HepG2 (cell line): Measurements from ENCODE around the gene METAP1. TPM values are rescaled to one million over a fixed set of nuclear protein-coding genes. Genes with fewer than 3 reads are reported as not detected.

Experiments
- ATF7 ChIP-seq, 2 experiments: fragments of 450-650 bp in 1 of 2; sonication (generic) in 1 of 2; formaldehyde crosslinking in 1 of 2; IDR thresholded peaks; 2 replicates each; pipeline versions ENCODE4 v1.4.0 to v1.6.1; 2016 to 2020; ENCODE audit warnings: antibody characterized with exemption in 1 of 2, mild to moderate bottlenecking in 1 of 2, missing genetic modification reagents in 1 of 2
- MAFG ChIP-seq: sonication (generic); formaldehyde crosslinking; IDR thresholded peaks from 2 replicates; pipeline ENCODE4 v1.5.1; 2020; ENCODE audit warnings: mild to moderate bottlenecking, missing genetic modification reagents
- MTA3 ChIP-seq: sonication (generic); formaldehyde crosslinking; IDR thresholded peaks from 2 replicates; pipeline ENCODE4 v1.4.0; 2020; ENCODE audit warnings: missing genetic modification reagents
- PAF1 ChIP-seq: IDR thresholded peaks from 2 replicates; pipeline ENCODE4 v1.6.1; 2016; ENCODE audit warnings: missing genetic modification reagents, missing compliant biosample characterization
- SALL2 ChIP-seq: sonication (generic); formaldehyde crosslinking; IDR thresholded peaks from 2 replicates; pipeline ENCODE4 v1.8.1; 2023; ENCODE audit warnings: mild to moderate bottlenecking, missing genetic modification reagents, inconsistent platforms
- SRSF9 ChIP-seq: fragments of 200-400 bp; formaldehyde crosslinking; IDR thresholded peaks from 2 replicates; pipeline ENCODE4 v1.6.1; 2018; ENCODE audit warnings: borderline replicate concordance, mild to moderate bottlenecking, low read depth, low read length; ENCODE audit not compliant: insufficient read depth, poor library complexity, severe bottlenecking
- ZBTB1 ChIP-seq: sonication (generic); formaldehyde crosslinking; IDR thresholded peaks from 2 replicates; pipeline ENCODE4 v1.4.0; 2020; ENCODE audit warnings: missing genetic modification reagents, borderline replicate concordance
- ZKSCAN5 ChIP-seq: sonication (generic); formaldehyde crosslinking; IDR thresholded peaks from 2 replicates; pipeline ENCODE4 v1.5.1; 2020; ENCODE audit warnings: mild to moderate bottlenecking, missing genetic modification reagents
- ZNF326 ChIP-seq: sonication (generic); formaldehyde crosslinking; IDR thresholded peaks from 2 replicates; pipeline ENCODE4 v1.4.0; 2020; ENCODE audit warnings: missing genetic modification reagents, borderline replicate concordance
- ZNF441 ChIP-seq: sonication (generic); formaldehyde crosslinking; IDR thresholded peaks from 2 replicates; pipeline ENCODE4 v1.7.0; 2021; ENCODE audit warnings: missing genetic modification reagents, borderline replicate concordance
- ZNF644 ChIP-seq: IDR thresholded peaks from 2 replicates; pipeline ENCODE4 v1.6.1; 2016; ENCODE audit warnings: low read depth
- ZNF788 ChIP-seq: sonication (generic); formaldehyde crosslinking; IDR thresholded peaks from 2 replicates; pipeline ENCODE4 v1.5.0; 2020; ENCODE audit warnings: mild to moderate bottlenecking, missing genetic modification reagents, borderline replicate concordance
- polyA plus RNA-seq, 8 experiments: library from polyadenylated mRNA; depleted of rRNA in 3 of 8; stranded (reverse) in 7 of 8; unstranded in 1 of 8; fragments of >200 nt; fragmentation: Illumina TruSeq in 4 of 8; extraction: Trizol in 4 of 8; gene quantifications; 2 replicates each; pipeline versions ENCODE4 v1.2.1 to v1.2.3, GENCODE V29; 2011 to 2016; ENCODE audit warnings: low read depth in 4 of 8, missing spikeins in 1 of 8, mixed read lengths in 1 of 8; ENCODE audit not compliant: insufficient read depth in 1 of 8
- total RNA-seq, 5 experiments: library from RNA; depleted of rRNA; stranded (reverse); fragments of >200 nt; fragmentation: Illumina TruSeq; extraction: Trizol; gene quantifications; 2 replicates each; pipeline ENCODE4 v1.2.3, GENCODE V29; 2016; ENCODE audit warnings: low read depth in 1 of 5
- TF ChIP-seq, protein P1 (sequence below): IDR thresholded peaks from 2 replicates; pipeline ENCODE4 v1.6.1; 2012; ENCODE audit warnings: low read depth, low read length, improper control_type of control experiment
- TF ChIP-seq, protein P2 (sequence below): sonication (generic); formaldehyde crosslinking; IDR thresholded peaks from 2 replicates; pipeline ENCODE4 v1.5.0; 2020; ENCODE audit warnings: missing genetic modification reagents, mild to moderate bottlenecking, borderline replicate concordance
- TF ChIP-seq, protein P3 (sequence below): sonication (generic); formaldehyde crosslinking; IDR thresholded peaks from 2 replicates; pipeline ENCODE4 v1.5.0; 2020; ENCODE audit warnings: missing genetic modification reagents
- TF ChIP-seq, protein P4 (sequence below): sonication (generic); formaldehyde crosslinking; IDR thresholded peaks from 2 replicates; pipeline ENCODE4 v1.8.0; 2022; ENCODE audit warnings: missing genetic modification reagents, mild to moderate bottlenecking, moderate library complexity, borderline replicate concordance
- TF ChIP-seq, protein P5 (sequence below): sonication (generic); formaldehyde crosslinking; IDR thresholded peaks from 2 replicates; pipeline ENCODE4 v1.4.0; 2020; ENCODE audit warnings: mild to moderate bottlenecking, missing genetic modification reagents
- TF ChIP-seq, protein P6 (sequence below): IDR thresholded peaks from 2 replicates; pipeline ENCODE4 v1.6.1; 2018; ENCODE audit warnings: missing genetic modification reagents, mild to moderate bottlenecking, missing compliant biosample characterization

METAP1 gene
- total and polyA plus RNA-seq, 2 of the 13 experiments (the other 11 are each of a cell fraction or from before 2014, with no cell fraction given): 44.9 to 53.5 TPM

DNA sequence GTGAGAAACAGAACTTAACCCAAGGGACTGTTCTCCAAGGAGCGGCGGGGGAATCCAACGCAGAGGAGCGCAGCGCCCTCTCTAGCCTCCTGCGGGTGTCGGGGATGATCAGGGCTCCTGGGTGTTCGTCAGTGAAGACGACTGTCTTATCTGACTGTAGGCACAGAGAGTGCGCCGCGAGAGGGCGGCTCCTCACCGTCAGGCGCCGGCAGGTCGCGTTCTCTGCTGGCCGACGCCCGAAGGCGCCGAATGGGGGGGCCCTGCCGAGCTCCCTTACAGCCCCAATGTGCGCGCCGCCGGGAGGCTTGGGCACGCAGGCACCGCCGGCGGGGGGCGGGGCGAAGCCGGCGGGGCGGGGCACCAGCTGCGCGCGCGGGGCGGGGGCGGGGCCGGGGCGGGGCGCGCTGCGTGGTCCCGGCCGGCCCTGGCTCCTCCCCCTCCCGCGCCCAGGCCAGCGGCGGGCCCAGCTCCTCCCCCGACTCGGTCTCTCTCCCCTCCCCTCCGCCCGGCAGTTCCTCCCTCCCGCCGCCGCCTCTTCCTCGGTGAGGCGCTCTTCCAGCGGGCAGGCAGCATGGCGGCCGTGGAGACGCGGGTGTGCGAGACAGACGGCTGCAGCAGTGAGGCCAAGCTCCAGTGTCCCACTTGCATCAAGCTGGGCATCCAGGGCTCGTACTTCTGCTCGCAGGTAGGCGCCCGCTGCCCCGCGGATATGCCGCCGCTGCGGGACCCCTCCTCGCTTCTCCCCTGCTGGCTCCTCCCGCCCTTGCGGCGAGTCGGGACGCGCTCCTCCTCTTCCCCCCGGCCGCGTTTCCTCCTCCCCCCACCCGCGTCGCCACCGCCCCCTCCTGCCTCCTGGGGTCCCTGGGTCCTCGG lies at the start of gene METAP1 (continued):
- TF ChIP-seq, protein P1, sequence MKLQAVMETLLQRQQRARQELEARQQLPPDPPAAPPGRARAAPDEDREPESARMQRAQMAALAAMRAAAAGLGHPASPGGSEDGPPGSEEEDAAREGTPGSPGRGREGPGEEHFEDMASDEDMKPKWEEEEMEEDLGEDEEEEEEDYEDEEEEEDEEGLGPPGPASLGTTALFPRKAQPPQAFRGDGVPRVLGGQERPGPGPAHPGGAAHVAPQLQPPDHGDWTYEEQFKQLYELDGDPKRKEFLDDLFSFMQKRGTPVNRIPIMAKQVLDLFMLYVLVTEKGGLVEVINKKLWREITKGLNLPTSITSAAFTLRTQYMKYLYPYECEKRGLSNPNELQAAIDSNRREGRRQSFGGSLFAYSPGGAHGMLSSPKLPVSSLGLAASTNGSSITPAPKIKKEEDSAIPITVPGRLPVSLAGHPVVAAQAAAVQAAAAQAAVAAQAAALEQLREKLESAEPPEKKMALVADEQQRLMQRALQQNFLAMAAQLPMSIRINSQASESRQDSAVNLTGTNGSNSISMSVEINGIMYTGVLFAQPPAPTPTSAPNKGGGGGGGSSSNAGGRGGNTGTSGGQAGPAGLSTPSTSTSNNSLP: no peak; the same call in 1 of the 2 replicates
- no peak for TF ChIP-seq ZKSCAN5 (CRISPR knock-in tag)
- TF ChIP-seq ATF7 (IDR thresholded peaks at IDR 0.05): no peak
- no peak for TF ChIP-seq ATF7 (CRISPR knock-in tag; IDR thresholded peaks at IDR 0.05)
- TF ChIP-seq, protein P2, sequence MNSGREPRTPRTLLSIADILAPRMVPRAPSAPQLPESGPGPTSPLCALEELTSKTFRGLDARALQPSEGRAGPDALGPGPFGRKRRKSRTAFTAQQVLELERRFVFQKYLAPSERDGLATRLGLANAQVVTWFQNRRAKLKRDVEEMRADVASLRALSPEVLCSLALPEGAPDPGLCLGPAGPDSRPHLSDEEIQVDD: no peak
- TF ChIP-seq, protein P3, sequence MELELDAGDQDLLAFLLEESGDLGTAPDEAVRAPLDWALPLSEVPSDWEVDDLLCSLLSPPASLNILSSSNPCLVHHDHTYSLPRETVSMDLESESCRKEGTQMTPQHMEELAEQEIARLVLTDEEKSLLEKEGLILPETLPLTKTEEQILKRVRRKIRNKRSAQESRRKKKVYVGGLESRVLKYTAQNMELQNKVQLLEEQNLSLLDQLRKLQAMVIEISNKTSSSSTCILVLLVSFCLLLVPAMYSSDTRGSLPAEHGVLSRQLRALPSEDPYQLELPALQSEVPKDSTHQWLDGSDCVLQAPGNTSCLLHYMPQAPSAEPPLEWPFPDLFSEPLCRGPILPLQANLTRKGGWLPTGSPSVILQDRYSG (CRISPR knock-in tag): no peak
- TF ChIP-seq, protein P4, sequence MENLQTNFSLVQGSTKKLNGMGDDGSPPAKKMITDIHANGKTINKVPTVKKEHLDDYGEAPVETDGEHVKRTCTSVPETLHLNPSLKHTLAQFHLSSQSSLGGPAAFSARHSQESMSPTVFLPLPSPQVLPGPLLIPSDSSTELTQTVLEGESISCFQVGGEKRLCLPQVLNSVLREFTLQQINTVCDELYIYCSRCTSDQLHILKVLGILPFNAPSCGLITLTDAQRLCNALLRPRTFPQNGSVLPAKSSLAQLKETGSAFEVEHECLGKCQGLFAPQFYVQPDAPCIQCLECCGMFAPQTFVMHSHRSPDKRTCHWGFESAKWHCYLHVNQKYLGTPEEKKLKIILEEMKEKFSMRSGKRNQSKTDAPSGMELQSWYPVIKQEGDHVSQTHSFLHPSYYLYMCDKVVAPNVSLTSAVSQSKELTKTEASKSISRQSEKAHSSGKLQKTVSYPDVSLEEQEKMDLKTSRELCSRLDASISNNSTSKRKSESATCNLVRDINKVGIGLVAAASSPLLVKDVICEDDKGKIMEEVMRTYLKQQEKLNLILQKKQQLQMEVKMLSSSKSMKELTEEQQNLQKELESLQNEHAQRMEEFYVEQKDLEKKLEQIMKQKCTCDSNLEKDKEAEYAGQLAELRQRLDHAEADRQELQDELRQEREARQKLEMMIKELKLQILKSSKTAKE (CRISPR knock-in tag): peak; percentile 19; the same call in 1 of the 2 replicates
- TF ChIP-seq MTA3 (CRISPR knock-in tag): no peak
- no peak for TF ChIP-seq MAFG (CRISPR knock-in tag)
- TF ChIP-seq SALL2 (CRISPR knock-in tag): 0 out of 2 replicates have a peak, but pooled peaks have one; percentile 19
- TF ChIP-seq ZBTB1 (CRISPR knock-in tag): no peak
- TF ChIP-seq, protein P5, sequence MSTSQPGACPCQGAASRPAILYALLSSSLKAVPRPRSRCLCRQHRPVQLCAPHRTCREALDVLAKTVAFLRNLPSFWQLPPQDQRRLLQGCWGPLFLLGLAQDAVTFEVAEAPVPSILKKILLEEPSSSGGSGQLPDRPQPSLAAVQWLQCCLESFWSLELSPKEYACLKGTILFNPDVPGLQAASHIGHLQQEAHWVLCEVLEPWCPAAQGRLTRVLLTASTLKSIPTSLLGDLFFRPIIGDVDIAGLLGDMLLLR (CRISPR knock-in tag): 0 out of 2 replicates have a peak, but pooled peaks have one; percentile 53
- TF ChIP-seq, protein P6, sequence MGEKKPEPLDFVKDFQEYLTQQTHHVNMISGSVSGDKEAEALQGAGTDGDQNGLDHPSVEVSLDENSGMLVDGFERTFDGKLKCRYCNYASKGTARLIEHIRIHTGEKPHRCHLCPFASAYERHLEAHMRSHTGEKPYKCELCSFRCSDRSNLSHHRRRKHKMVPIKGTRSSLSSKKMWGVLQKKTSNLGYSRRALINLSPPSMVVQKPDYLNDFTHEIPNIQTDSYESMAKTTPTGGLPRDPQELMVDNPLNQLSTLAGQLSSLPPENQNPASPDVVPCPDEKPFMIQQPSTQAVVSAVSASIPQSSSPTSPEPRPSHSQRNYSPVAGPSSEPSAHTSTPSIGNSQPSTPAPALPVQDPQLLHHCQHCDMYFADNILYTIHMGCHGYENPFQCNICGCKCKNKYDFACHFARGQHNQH (CRISPR knock-in tag): peak; percentile 100
- no peak for TF ChIP-seq SRSF9
- no peak; the same call in 1 of the 2 replicates for TF ChIP-seq ZNF441
- 0 out of 2 replicates have a peak, but pooled peaks have one; percentile 15 for TF ChIP-seq ZNF644 (CRISPR knock-in tag)
- TF ChIP-seq ZNF788: peak; percentile 81
- TF ChIP-seq PAF1 (CRISPR knock-in tag): no peak
- no peak for TF ChIP-seq ZNF326 (CRISPR knock-in tag)
